Loucy (cell line): Measurements from ENCODE around the gene PDCD10.

Source experiments
- H2AFZ ChIP-seq: fragments of 200-600 bp; sonication (generic); 2 replicates; pipeline ENCODE4 v1.6.0; 2016; ENCODE audit warnings: antibody characterized with exemption, mild to moderate bottlenecking, low read length, moderate library complexity
- H3F3A ChIP-seq: fragments of 200-600 bp; 2 replicates; pipeline ENCODE4 v1.6.0; 2016; ENCODE audit warnings: antibody characterized with exemption, low read depth, mild to moderate bottlenecking
- H3K27me3 ChIP-seq: fragments of 200-600 bp; sonication (generic); 2 replicates; pipeline ENCODE4 v1.6.1; 2014; ENCODE audit warnings: low read length, mild to moderate bottlenecking; ENCODE audit not compliant: insufficient read depth, poor library complexity, severe bottlenecking
- H3K36me3 ChIP-seq: fragments of 200-600 bp; sonication (generic); 2 replicates; pipeline ENCODE4 v1.6.1; 2016; ENCODE audit warnings: low read length; ENCODE audit not compliant: insufficient read depth
- H3K4me1 ChIP-seq: fragments of 200-600 bp; sonication (generic); 2 replicates; pipeline ENCODE4 v1.5.1; 2014; ENCODE audit warnings: low read length, mild to moderate bottlenecking; ENCODE audit not compliant: insufficient read depth, poor library complexity, severe bottlenecking
- H3K4me2 ChIP-seq: fragments of 200-600 bp; sonication (generic); 2 replicates; pipeline ENCODE4 v1.6.0; 2014; ENCODE audit warnings: antibody characterized with exemption, low read length, low read depth, mild to moderate bottlenecking; ENCODE audit not compliant: poor library complexity, severe bottlenecking
- H3K4me3 ChIP-seq: fragments of 200-600 bp; sonication (generic); 2 replicates; pipeline ENCODE4 v1.5.1; 2014; ENCODE audit warnings: low read length, mild to moderate bottlenecking, mixed read lengths; ENCODE audit not compliant: poor library complexity, severe bottlenecking
- H3K79me2 ChIP-seq: fragments of 200-600 bp; sonication (generic); 2 replicates; pipeline ENCODE4 v1.6.1; 2014; ENCODE audit warnings: low read length; ENCODE audit not compliant: insufficient read depth
- H3K9ac ChIP-seq: fragments of 200-600 bp; sonication (generic); 2 replicates; pipeline ENCODE4 v1.6.0; 2014; ENCODE audit warnings: mild to moderate bottlenecking, low read depth, low read length, moderate library complexity; ENCODE audit not compliant: poor library complexity, severe bottlenecking
- H3K9me2 ChIP-seq: fragments of 200-600 bp; sonication (generic); replicated peaks from 2 replicates; pipeline ENCODE4 v1.6.1; 2016; ENCODE audit warnings: low read depth, low read length, mixed read lengths
- H3K9me3 ChIP-seq: fragments of 200-600 bp; sonication (generic); 2 replicates; pipeline ENCODE4 v1.6.1; 2014; ENCODE audit warnings: mild to moderate bottlenecking, antibody characterized with exemption, low read length, low read depth; ENCODE audit not compliant: insufficient read depth
- H4K20me1 ChIP-seq: fragments of 200-600 bp; sonication (generic); 2 replicates; pipeline ENCODE4 v1.6.0; 2014; ENCODE audit warnings: antibody characterized with exemption, low read length, mild to moderate bottlenecking; ENCODE audit not compliant: insufficient read depth, poor library complexity, severe bottlenecking
- EZH2phosphoT487 ChIP-seq: fragments of 200-600 bp; IDR thresholded peaks from 2 replicates; pipeline ENCODE4 v1.6.1; 2018; ENCODE audit warnings: antibody characterized with exemption, mild to moderate bottlenecking, moderate library complexity, borderline replicate concordance
- TF ChIP-seq, protein P1 (sequence below): fragments of 200-600 bp; sonication (generic); conservative IDR thresholded peaks from 2 replicates; pipeline ENCODE4 v1.5.1; 2014; ENCODE audit warnings: mild to moderate bottlenecking, antibody characterized with exemption, low read length

Gene PDCD10

DNA sequence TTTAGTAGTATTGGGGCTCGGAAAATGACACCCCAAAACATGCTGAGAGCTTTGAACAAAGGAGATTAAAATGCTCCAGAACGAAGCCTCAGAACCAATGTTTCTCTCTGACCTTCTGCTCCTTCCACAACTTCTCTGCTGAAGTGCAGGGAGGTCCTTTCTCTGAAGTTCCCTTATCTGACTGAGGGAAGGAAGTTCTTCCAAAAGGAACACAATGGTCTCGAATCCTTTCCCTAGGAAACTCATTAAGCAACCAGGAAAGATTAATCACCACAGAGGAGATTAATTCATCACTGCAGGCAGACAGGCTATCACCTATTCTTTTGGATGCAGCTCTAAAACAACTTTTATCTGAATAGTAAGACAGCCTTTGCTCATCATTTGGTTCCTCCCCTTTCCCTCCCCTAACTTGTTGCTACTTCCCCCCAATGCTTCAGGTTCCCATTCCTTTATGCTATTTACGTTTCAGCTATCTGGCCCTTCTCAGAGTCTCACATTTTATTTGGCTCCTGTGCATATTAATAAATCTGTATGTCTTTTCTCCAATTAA, 62.7 kb downstream of the PDCD10 start:
- Histone ChIP-seq H3K27me3 (no peaks in the 10 kb centered on the region), H3K36me3 (peaks cover 11% of the 10 kb centered on the region; the same call in 1 of the 2 replicates), H3K9me3 (no peaks in the 10 kb centered on the region; the same call in 1 of the 2 replicates), H3F3A (no peaks in the 10 kb centered on the region), H3K9ac (no peak overlapping the region), H3K4me2 (no peak overlapping the region), H3K4me1 (no peaks in the 10 kb centered on the region), H2AFZ (no peak overlapping the region), H4K20me1 (no peaks in the 10 kb centered on the region), H3K9me2 (no peaks in the 10 kb centered on the region), H3K79me2 (no peaks in the 10 kb centered on the region), H3K4me3 (no peak overlapping the region)
- no peak for TF ChIP-seq EZH2phosphoT487
- TF ChIP-seq, protein P1, sequence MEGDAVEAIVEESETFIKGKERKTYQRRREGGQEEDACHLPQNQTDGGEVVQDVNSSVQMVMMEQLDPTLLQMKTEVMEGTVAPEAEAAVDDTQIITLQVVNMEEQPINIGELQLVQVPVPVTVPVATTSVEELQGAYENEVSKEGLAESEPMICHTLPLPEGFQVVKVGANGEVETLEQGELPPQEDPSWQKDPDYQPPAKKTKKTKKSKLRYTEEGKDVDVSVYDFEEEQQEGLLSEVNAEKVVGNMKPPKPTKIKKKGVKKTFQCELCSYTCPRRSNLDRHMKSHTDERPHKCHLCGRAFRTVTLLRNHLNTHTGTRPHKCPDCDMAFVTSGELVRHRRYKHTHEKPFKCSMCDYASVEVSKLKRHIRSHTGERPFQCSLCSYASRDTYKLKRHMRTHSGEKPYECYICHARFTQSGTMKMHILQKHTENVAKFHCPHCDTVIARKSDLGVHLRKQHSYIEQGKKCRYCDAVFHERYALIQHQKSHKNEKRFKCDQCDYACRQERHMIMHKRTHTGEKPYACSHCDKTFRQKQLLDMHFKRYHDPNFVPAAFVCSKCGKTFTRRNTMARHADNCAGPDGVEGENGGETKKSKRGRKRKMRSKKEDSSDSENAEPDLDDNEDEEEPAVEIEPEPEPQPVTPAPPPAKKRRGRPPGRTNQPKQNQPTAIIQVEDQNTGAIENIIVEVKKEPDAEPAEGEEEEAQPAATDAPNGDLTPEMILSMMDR, result no peak

DNA sequence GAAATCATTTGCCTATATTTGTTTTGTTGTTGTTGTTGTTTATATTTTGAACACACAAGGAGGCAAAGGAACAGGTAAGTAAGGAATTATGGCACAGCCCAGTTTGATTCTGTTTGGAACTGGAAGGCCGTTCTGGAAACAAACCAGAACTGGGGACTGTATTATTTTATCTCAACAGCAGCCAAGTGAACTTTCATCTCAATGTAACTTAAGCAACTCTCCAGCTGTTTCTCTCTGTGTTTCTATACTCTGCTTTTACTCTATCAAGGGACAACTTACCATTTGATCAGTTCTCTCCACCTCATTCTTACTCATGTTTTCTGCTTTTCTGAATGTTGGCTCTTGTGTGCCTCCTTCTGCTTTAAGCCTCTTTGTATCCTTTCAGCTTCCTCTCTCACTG, 65.0 kb downstream of the PDCD10 start:
- Histone ChIP-seq H3K36me3 (no peaks in the 10 kb centered on the region), H3K79me2 (no peaks in the 10 kb centered on the region), H3F3A (no peaks in the 10 kb centered on the region), H3K9me2 (no peaks in the 10 kb centered on the region), H3K9ac (no peak overlapping the region), H3K9me3 (no peaks in the 10 kb centered on the region), H3K4me3 (no peak overlapping the region), H3K4me2 (no peak overlapping the region), H4K20me1 (no peaks in the 10 kb centered on the region), H2AFZ (no peak overlapping the region), H3K27me3 (no peaks in the 10 kb centered on the region), H3K4me1 (no peaks in the 10 kb centered on the region)
- TF ChIP-seq EZH2phosphoT487, result no peak
- TF ChIP-seq, protein P1, result no peak

DNA sequence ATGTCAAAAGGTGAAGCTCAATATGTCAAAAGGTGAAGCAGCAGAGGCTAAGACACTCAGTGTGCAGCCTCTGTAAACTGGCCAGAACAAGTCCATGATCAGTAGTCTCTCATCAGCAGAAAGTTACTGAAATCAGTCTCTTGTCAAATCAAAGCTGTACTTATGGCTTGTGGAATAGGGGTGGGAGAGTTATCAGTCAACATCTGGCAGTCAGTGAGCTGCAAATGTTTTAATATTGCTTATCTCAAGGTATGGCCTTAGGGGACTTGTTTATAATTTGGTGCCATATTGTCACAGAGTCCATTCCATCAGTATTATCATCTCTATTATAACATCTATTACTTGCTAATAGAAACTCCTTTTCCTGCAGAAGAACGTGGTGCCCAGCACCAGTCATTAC, 66.0 kb downstream of the PDCD10 start:
- Histone ChIP-seq H2AFZ (no peak overlapping the region), H3K79me2 (no peaks in the 10 kb centered on the region), H4K20me1 (no peaks in the 10 kb centered on the region), H3K4me2 (no peak overlapping the region), H3K27me3 (no peaks in the 10 kb centered on the region), H3K36me3 (no peaks in the 10 kb centered on the region), H3K9me2 (no peaks in the 10 kb centered on the region), H3K9ac (no peak overlapping the region), H3K4me1 (no peaks in the 10 kb centered on the region), H3F3A (no peaks in the 10 kb centered on the region), H3K9me3 (no peaks in the 10 kb centered on the region), H3K4me3 (no peak overlapping the region)
- TF ChIP-seq, protein P1, result no peak
- no peak for TF ChIP-seq EZH2phosphoT487
